HG03159 (cell line): ENCODE measurements around the gene TCL1B.
"Not testable (repeated sequence)": the region's sequence is repeated elsewhere in the genome, so short reads cannot be mapped to it uniquely, and the experiment has no call there.

Experiments used
- ATAC-seq: cut with Tn5 transposase; IDR thresholded peaks from one replicate; pipeline ENCODE4 v1.9.1; 2021; ENCODE audit warnings: mild to moderate bottlenecking, moderate library complexity; ENCODE audit not compliant: unreplicated experiment

TCL1B gene

DNA sequence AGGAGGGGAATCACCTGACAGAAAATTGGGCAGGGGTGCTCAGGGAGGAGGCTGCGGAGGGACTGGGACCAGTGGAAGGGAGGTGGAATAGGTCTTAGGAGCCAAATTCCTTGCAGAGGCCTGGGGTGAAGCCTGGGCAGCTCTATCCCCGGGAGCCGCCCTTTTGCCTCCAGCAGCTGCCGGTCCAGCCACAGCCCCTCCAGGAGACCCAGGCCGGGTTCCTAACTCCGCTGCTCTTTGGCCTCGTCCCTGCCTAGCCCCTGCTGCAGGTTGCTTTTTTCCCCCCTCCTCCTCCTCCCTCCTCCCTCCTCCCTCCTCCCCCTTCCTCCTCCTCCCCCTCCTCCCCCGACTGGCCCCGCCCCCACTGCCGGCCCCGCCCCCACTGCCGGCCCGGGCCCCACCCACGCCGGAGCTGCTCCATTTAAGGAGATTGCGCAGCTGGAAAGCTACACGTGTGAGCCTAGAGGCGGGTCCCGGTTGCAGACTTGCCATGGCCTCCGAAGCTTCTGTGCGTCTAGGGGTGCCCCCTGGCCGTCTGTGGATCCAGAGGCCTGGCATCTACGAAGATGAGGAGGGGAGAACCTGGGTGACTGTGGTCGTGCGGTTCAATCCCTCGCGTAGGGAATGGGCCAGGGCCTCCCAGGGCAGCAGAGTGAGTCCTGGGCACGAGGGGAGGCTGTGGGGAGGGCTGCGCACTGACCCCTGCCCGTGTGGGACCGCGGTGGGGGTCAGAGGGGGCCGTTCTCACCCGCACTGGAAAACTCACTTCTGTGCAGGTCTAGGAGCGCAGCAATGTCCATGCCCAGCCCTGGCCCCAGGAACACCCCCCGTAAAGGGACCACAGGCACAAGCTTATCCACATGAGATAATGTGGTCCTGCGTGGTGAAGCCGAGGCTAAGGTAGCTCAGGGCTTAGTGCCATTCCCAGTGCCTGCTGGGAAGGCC lies at the start of gene TCL1B:
Gene TCL1B (plus strand): TSS at position 449 of the 945 bp plus-strand sequence. CDS start 42 bp downstream, at position 491.
- ATAC-seq, result no peak

DNA sequence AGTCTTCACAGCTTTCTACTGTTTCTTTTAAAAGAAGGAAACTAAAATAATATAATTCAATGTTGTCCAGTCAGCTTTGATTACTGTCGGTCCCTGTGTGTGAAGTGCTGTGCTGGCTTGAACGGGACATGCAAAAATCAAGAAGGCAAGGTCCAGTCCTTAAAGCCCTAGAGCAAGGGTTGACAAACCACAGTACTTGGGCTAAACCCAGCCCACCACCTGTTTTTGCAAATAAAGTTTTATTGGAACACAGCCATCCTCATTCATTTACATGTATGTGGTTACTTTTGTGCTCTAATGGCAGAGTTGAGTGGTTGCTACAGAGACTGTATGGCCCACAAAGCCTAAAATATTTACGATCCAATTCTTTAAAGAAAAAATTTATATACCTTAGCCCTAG lies 41.2 kb upstream of the TCL1B start:
- no peak for ATAC-seq

DNA sequence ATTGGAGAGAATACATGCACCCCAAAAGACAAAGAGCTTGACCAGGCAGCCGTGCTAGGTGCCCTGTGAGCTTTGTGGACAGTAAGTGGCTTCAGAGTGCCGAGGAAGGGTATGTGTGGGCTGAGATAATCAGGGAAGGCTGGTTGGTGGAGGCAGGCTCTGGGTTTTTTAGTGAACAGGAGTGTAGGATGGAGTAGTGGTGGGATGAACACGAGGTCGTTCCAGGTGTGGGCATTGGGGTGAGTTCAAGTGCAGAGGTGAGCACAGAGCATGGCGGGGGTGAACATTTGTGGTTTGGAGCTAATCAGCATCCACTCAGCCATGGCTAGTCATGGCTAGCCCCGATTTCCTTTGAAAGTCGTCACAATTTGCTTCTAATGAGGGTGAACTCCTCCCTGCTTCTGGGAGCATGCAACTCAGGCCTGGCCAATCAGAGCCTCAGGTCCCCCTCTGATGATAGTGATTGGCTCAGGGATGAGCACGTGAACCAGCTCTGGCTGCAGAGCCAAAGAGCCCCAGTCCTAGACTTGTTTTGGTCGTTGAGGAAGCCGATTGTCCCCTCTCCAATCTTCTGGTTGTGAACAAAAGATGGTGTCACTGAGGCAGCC lies 40.7 kb upstream of the TCL1B start:
- ATAC-seq, result no peak

- no peak for ATAC-seq
Observed at GRCh38 chr14:95647926-95648325, 38.3 kb upstream of the TCL1B start.

GRCh38 chr14:95649230-95649629 lies 37.0 kb upstream of the TCL1B start:
- ATAC-seq, result no peak

DNA sequence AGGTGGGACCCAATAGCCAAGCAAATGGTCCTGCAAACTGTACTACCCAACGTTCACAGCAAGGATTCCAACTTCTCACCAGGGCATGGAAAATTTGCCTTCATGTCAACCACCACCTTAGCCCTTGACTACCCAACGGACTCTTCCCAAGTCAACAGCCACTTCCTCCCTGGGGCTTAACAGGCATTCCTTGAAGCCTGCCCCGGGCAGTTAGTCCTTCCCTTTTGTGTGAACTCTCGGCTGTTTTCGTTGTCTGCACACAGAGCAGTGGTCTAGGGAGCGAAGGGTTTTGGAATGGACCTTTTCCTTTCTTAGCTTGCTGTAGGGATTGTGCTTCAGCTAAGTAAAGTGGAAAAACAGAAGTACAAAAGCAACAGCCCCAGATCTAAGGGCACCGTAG lies 35.2 kb upstream of the TCL1B start:
- no peak for ATAC-seq

- ATAC-seq, result no peak
Observed at GRCh38 chr14:95651821-95652583, 34.2 kb upstream of the TCL1B start.

DNA sequence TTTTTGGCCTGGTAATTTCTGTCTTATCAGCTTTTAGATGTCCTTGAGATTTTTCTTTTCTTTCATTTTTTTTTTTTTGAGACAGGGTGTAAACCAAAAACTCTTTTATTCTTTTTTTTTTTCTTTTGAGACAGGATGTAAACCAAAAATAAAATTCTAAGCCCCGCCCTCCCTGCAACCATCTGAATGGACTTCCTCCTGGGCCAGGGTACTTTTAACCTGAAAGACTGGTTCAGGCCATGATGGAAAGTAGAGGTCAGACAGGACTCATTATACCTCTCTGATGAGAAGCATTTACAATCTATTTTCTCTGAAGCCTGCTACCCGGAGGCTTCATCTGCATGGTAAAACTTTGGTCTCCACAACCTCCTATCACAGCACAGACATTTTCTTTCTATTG lies 33.5 kb upstream of the TCL1B start:
- peak; percentile 48 for ATAC-seq

- no peak for ATAC-seq
Observed at GRCh38 chr14:95655461-95655860, 30.8 kb upstream of the TCL1B start.

DNA sequence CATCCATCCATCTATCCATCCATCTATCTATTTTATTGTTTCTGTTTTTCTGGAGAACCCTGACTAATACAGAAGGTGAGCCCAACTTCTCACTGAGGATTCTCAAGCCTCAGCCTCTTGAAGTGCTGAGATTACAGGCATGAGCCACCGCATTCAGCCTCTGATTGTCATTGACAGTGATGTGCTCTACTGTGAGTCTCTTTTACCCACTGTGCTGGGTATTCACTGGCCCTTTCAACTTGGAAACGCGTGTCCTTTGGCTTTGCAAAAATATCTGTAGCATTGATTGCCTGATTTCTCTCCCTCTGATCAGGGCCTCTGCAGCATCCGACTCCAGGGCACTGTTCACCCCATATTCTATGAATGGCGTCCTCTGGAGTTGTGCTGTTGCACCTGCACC lies 29.6 kb upstream of the TCL1B start:
- no peak for ATAC-seq

DNA sequence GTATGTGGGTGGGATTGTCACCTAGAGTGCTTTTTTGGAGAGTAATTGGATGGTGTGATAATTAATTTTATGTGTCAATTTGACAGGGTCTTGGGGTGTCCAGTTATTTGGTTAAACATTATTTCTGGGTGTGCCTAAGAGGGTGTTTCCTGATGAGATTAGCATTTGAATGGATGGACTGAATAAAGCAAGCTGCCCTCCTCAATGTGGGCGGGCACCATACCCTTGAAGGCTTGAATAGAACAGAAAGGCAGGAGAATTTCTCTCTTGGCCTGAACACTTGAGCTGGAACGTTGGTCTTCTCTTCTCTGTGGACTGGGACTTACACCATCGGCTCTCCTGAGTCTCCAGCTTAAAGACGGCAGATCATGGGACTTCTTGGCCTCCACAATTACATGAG lies 28.8 kb upstream of the TCL1B start:
- no peak for ATAC-seq

DNA sequence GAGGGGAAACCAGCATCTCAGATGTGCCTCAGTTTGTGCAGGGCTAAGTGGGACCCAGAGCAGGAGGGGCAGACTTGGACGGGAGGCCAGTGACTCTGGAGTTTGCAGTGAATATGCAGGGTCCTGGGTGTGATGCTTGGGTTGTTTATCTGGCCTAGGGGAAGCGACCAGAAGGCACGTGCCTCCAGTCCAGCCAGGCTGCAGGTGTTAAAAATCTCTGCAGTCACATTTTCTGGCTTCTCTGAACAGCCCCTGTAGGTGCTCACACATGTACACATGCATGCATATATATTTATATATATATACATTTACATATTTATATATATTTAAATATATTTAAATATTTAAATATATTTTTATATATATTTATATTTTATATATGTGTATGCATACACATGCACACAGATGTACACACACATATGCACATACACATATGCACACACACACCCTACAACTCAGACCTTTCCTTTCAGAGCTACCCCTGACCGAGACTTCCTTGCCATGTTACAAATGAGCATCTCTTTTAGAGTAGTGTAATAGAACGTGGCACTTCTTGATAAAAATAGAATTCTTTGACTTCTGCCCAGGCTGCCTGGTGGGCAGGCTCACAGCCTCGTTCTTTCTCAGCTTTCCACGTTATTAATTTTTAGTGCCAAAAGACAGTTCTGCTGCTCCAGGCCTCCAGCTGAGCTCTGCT lies 26.8 kb upstream of the TCL1B start:
- no peak for ATAC-seq

- no peak for ATAC-seq
Observed at GRCh38 chr14:95659990-95660385, 26.2 kb upstream of the TCL1B start.

DNA sequence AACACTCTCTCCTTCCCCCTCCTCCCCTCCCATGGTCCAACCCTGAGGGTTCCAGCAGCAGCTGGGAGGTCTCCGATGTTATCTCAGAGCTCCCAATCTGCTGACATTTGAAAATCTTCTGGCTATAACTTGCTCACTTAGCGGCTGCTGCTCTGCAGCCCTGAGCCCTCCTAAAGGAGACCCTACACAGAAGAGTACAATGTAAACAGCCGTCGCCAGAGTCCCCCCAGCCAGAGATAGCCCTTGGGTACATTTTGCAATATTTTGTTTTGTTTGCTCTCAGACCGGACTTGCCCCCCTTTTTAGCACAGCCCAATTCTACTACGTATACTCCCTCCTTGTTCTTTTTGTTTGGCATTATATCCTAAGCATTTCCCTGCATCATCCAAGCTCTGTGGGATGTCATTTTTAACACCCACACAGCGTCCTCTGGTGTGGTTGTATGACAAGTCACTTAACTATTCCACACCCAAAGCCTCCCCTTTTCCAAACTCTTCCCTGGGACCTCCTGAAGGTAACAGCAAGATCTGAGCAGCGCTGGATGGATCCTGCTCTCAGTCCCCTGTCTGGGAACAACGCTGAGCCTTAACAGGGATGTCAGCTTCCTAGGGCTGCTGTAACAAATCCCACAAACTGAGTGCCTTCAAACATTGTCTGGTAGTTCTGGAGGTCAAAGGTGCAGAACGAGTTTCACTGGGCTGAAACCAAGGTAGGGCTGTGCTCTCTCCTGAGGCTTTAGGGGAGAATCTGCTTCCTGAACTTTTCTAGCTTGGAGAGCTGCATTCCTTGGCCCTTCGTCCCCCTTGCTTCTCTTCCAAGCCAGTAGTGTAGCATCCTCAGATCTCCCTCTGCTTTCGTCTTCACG lies 25.3 kb upstream of the TCL1B start:
- ATAC-seq, result no peak

DNA sequence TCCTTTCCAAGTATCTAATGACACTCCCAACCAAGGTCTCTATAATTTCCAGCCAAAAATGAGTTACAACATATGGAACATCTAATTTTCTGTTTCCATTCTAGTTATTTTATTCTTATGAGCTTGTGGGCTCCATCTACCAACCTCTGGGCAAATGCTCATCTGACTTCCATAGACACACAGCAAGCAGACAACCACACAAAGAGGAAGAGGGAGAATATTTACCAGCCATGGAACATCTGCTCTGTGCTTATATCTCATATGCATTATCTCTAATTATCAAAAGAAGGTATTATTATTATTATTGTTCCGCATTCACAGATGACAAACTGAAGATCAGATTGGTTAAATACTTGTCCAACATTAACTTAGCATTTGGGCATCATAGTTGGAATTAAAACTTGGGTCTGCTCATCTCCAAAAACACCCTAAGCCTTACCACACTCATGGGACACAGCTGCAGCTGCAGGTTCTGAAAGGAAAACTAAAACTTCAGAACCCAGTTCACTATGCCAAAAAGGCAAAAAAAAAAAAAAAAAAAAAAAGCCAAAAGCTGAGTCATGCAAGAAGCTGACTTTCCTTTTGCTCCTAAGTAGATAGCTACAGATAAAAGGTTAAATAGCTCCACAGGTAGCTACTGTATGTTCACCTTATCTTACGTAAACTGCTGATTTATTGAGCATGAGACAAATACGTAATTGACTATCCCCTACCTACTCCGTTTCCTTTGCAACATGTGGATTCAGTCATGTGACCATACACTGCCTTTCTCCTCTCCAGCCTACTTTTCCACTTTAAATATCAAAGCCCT lies 23.6 kb upstream of the TCL1B start:
- peak; percentile 43 for ATAC-seq

- ATAC-seq, result no peak
Observed at GRCh38 chr14:95663226-95663797, 22.9 kb upstream of the TCL1B start.

- ATAC-seq, result no peak
Observed at GRCh38 chr14:95664066-95664465, 22.2 kb upstream of the TCL1B start.

DNA sequence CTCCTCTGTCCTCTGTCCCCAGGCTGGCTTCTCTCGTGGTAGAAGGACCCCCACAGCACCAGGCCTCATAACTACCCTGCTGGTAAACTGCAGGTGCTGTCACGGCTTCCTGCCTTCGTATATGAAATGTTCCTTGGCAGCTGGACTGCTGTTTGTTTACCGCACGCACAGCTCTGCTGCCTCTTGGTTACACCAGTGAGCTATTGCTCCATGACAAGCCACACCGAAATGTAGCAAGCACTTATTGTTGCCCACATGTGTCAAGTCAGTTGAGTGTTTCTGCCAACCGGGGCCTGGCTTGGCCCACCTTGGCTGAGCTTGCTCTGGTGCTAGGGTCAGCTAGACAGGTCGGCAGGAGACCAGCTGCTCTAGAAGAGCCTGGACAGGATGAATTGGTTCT lies 21.7 kb upstream of the TCL1B start:
- ATAC-seq, result peak; percentile 31

DNA sequence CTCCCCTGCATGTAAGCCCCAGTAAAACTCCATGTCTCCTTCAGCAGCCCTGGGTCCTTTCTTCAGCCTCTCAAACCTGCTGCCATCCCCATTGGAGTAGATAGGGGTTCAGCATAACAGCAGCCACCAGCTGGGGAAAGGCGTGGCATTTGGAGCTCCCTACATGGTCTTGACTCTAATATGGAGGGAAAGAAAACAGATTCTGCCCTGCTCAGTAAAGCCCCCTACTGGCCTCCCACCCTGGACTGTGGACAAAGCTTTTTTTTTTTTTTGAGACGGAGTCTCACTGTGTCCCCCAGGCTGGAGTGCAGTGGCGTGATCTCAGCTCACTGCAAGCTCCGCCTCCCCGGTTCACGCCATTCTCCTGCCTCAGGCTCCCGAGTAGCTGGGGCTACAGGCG lies 20.7 kb upstream of the TCL1B start:
- ATAC-seq, result not testable (repeated sequence)
